Pons (tissue), 1 donor: Measurements from ENCODE around the gene RPTN.
A peak's percentile ranks its signal among the peaks of the same experiment; 100 is the strongest.
"Not testable (repeated sequence)": the region's sequence is repeated elsewhere in the genome, so short reads cannot be mapped to it uniquely, and the experiment has no call there.

Experiments
- DNase-seq: peaks from one replicate; pipeline ENCODE4 v3.0.0-alpha.2; 2016; ENCODE audit warnings: low spot score

RPTN gene

GRCh38 chr1:152165286-152166077, 6.5 kb upstream of the RPTN start:
- peak; percentile 60 for DNase-seq

GRCh38 chr1:152164517-152165136, 5.6 kb upstream of the RPTN start:
- no peak for DNase-seq

GRCh38 chr1:152162792-152163463, 3.9 kb upstream of the RPTN start:
- no peak for DNase-seq

GRCh38 chr1:152160576-152160975, 1.5 kb upstream of the RPTN start:
- DNase-seq = peak; percentile 77

GRCh38 chr1:152153996-152154395, 5.0 kb downstream of the RPTN start:
- no peak for DNase-seq

GRCh38 chr1:152151646-152152045, 7.4 kb downstream of the RPTN start:
- DNase-seq = no peak

- DNase-seq = no peak
Measured at GRCh38 chr1:152148981-152149380, 10.0 kb downstream of the RPTN start.

- DNase-seq = no peak
Measured at GRCh38 chr1:152148051-152148450, 11.0 kb downstream of the RPTN start.

GRCh38 chr1:152145769-152146168, 13.3 kb downstream of the RPTN start:
- no peak for DNase-seq

GRCh38 chr1:152144674-152145183, 14.3 kb downstream of the RPTN start:
- not testable (repeated sequence) for DNase-seq

GRCh38 chr1:152143150-152143887, 15.7 kb downstream of the RPTN start:
- DNase-seq = no peak

GRCh38 chr1:152141971-152142584, 16.9 kb downstream of the RPTN start:
- peak; percentile 80 for DNase-seq

GRCh38 chr1:152137215-152137614, 21.8 kb downstream of the RPTN start:
- no peak for DNase-seq

- DNase-seq = no peak
Measured at GRCh38 chr1:152130186-152130585, 28.8 kb downstream of the RPTN start.

- no peak for DNase-seq
Measured at GRCh38 chr1:152127673-152128072, 31.4 kb downstream of the RPTN start.

- no peak for DNase-seq
Measured at GRCh38 chr1:152125834-152126443, 33.1 kb downstream of the RPTN start.

- no peak for DNase-seq
Measured at GRCh38 chr1:152118915-152119314, 40.1 kb downstream of the RPTN start.

- no peak for DNase-seq
Measured at GRCh38 chr1:152115344-152115743, 43.7 kb downstream of the RPTN start, which contains the start of gene TCHH. Gene TCHH (minus strand): TSS chr1:152115444. CDS start chr1:152114080, 1,364 bp downstream.

- no peak for DNase-seq
Measured at GRCh38 chr1:152112885-152113432, 46.1 kb downstream of the RPTN start.

- no peak for DNase-seq
Measured at GRCh38 chr1:152112101-152112884, 46.7 kb downstream of the RPTN start.
